A549 (cell line): ENCODE results near the gene SCAF8. TPM values are rescaled to one million over a fixed set of nuclear protein-coding genes. Genes with fewer than 3 reads are reported as not detected.

Source experiments
- ATAC-seq, 2 experiments: fragments of 200-7000 bp in 1 of 2; fragments of >200 bp in 1 of 2; cut with Nextera tagmentation in 1 of 2; cut with Tn5 transposase in 1 of 2; 3 replicates each; pipeline versions ENCODE4 v1.8.0 to v1.9.1; 2018 to 2020; ENCODE audit warnings: mild to moderate bottlenecking in 1 of 2, moderate library complexity in 1 of 2
- CTCF ChIA-PET: fragments of 300-600 bp; sonication (Branson Sonifier 250); formaldehyde crosslinking; extraction: SDS; loops from one replicate; lab custom pipeline; 2021; ENCODE audit warnings: antibody characterized with exemption, inconsistent platforms; lab: Yijun Ruan, JAX
- POLR2A ChIA-PET: fragments of 350-600 bp; formaldehyde crosslinking; extraction: SDS; loops from one replicate; lab custom pipeline; 2021; ENCODE audit warnings: antibody characterized with exemption, inconsistent platforms; lab: Yijun Ruan, JAX
- DNase-seq, 2 experiments: peaks; one replicate each; pipeline versions ENCODE4 v3.0.0 to v3.0.0-alpha.2; 2011 to 2016; ENCODE audit warnings: low read depth in 1 of 2, low spot score in 1 of 2
- FAIRE-seq: peaks from 2 replicates; lab custom pipeline; 2011; peaks lifted over from hg19 to GRCh38; lab: Jason Lieb, UNC
- H3K27ac ChIP-seq, 2 experiments: fragments of >200 bp; sonication (Bioruptor Twin); formaldehyde crosslinking; 3 replicates each; pipeline ENCODE4 v1.5.1; 2016 to 2017
- H3K4me1 ChIP-seq: fragments of >200 bp; sonication (Bioruptor Twin); formaldehyde crosslinking; 3 replicates; pipeline ENCODE4 v1.6.1; 2016
- H3K4me2 ChIP-seq: fragments of >200 bp; sonication (Bioruptor Twin); formaldehyde crosslinking; 3 replicates; pipeline ENCODE4 v1.6.1; 2016
- H3K4me3 ChIP-seq: fragments of >200 bp; sonication (Bioruptor Twin); formaldehyde crosslinking; 3 replicates; pipeline ENCODE4 v1.5.1; 2016
- H3K9me3 ChIP-seq: fragments of >200 bp; sonication (Bioruptor Twin); formaldehyde crosslinking; 3 replicates; pipeline ENCODE4 v1.6.1; 2016
- CEBPB ChIP-seq, 2 experiments: fragments of >200 bp in 1 of 2; sonication (Bioruptor Twin) in 1 of 2; formaldehyde crosslinking in 1 of 2; IDR thresholded peaks; 2 replicates each; pipeline ENCODE4 v1.6.1; 2012 to 2016
- CHD2 ChIP-seq: fragments of 150-350 bp; IDR thresholded peaks from 2 replicates; pipeline ENCODE4 v1.6.1; 2014; ENCODE audit warnings: low read length; ENCODE audit not compliant: partially characterized antibody
- CHD4 ChIP-seq: fragments of 200-600 bp; sonication (generic); IDR thresholded peaks from 2 replicates; pipeline ENCODE4 v1.6.1; 2016; ENCODE audit warnings: antibody characterized with exemption, mild to moderate bottlenecking, borderline replicate concordance
- EHF ChIP-seq: fragments of 250-450 bp; sonication (Bioruptor Pico); IDR thresholded peaks from 2 replicates; pipeline ENCODE4 v1.5.0; 2020; ENCODE audit warnings: mild to moderate bottlenecking
- EHMT2 ChIP-seq: fragments of 200-600 bp; sonication (generic); IDR thresholded peaks from 2 replicates; pipeline ENCODE4 v1.6.1; 2016; ENCODE audit warnings: antibody characterized with exemption, low read depth, mild to moderate bottlenecking, moderate library complexity
- ESRRA ChIP-seq: fragments of 150-350 bp; IDR thresholded peaks from 2 replicates; pipeline ENCODE4 v1.6.1; 2014; ENCODE audit warnings: mild to moderate bottlenecking, low read length, borderline replicate concordance
- FOSB ChIP-seq: fragments of 250-450 bp; sonication (Bioruptor Pico); IDR thresholded peaks from 2 replicates; pipeline ENCODE4 v1.5.0; 2020; ENCODE audit warnings: mild to moderate bottlenecking, moderate library complexity
- FOSL2 ChIP-seq, 2 experiments: fragments of 450-650 bp in 1 of 2; fragments of >200 bp in 1 of 2; sonication (Bioruptor Twin) in 1 of 2; formaldehyde crosslinking; IDR thresholded peaks; 2 replicates each; pipeline versions ENCODE4 v1.5.0 to v1.6.1; 2016 to 2020; ENCODE audit warnings: mild to moderate bottlenecking in 1 of 2, moderate library complexity in 1 of 2
- FOXS1 ChIP-seq: fragments of 250-450 bp; sonication (Bioruptor Pico); IDR thresholded peaks from 2 replicates; pipeline ENCODE4 v1.5.0; 2020; ENCODE audit warnings: mild to moderate bottlenecking, moderate library complexity
- HDAC2 ChIP-seq: fragments of 200-600 bp; sonication (generic); IDR thresholded peaks from 2 replicates; pipeline ENCODE4 v1.6.1; 2016
- HEYL ChIP-seq: fragments of 250-450 bp; sonication (Bioruptor Pico); IDR thresholded peaks from 2 replicates; pipeline ENCODE4 v1.8.0; 2021; ENCODE audit warnings: mild to moderate bottlenecking, moderate library complexity
- HOXB5 ChIP-seq: fragments of 250-450 bp; sonication (Bioruptor Pico); IDR thresholded peaks from 2 replicates; pipeline ENCODE4 v1.5.0; 2020; ENCODE audit warnings: mild to moderate bottlenecking, moderate library complexity
- MAFK ChIP-seq: fragments of 450-650 bp; IDR thresholded peaks from 2 replicates; pipeline ENCODE4 v1.6.1; 2014; ENCODE audit not compliant: partially characterized antibody
- NFE2L2 ChIP-seq: fragments of 150-350 bp; conservative IDR thresholded peaks from 2 replicates; pipeline ENCODE4 v1.6.1; 2014; ENCODE audit warnings: low read length
- NPAS2 ChIP-seq: fragments of 250-450 bp; sonication (Bioruptor Pico); IDR thresholded peaks from 2 replicates; pipeline ENCODE4 v1.8.0; 2022; ENCODE audit warnings: mild to moderate bottlenecking, moderate library complexity, borderline replicate concordance
- NR3C1 ChIP-seq: fragments of >200 bp; sonication (Bioruptor Twin); formaldehyde crosslinking; IDR thresholded peaks from 3 replicates; pipeline ENCODE4 v1.6.1; 2017
- PHF8 ChIP-seq: fragments of 200-600 bp; sonication (generic); IDR thresholded peaks from 2 replicates; pipeline ENCODE4 v1.6.1; 2016; ENCODE audit warnings: low read depth, mild to moderate bottlenecking, antibody characterized with exemption, moderate library complexity, borderline replicate concordance
- RARB ChIP-seq: fragments of 250-450 bp; sonication (Bioruptor Pico); IDR thresholded peaks from 2 replicates; pipeline ENCODE4 v1.8.0; 2021; ENCODE audit warnings: mild to moderate bottlenecking, moderate library complexity
- RCOR1 ChIP-seq: fragments of 150-350 bp; IDR thresholded peaks from 2 replicates; pipeline ENCODE4 v1.6.1; 2014; ENCODE audit warnings: antibody characterized with exemption, low read length, low read depth
- RNF2 ChIP-seq: fragments of 200-600 bp; sonication (generic); IDR thresholded peaks from 2 replicates; pipeline ENCODE4 v1.6.1; 2016; ENCODE audit warnings: low read depth, mild to moderate bottlenecking, antibody characterized with exemption, moderate library complexity, borderline replicate concordance
- ZC3H11A ChIP-seq: fragments of 450-650 bp; IDR thresholded peaks from 2 replicates; pipeline ENCODE4 v1.6.1; 2014; ENCODE audit warnings: antibody characterized with exemption, mild to moderate bottlenecking
- WGBS: methylation state at CpG from one replicate; pipeline ENCODE4 v1.1.6; 2017; ENCODE audit errors: missing lambda C conversion rate; 5-methylcytosine and 5-hydroxymethylcytosine counted together
- polyA plus RNA-seq, 4 experiments: library from polyadenylated mRNA; depleted of rRNA in 3 of 4; stranded (reverse); fragments of >200 nt; fragmentation: RNase III in 1 of 4; extraction: RNeasy Plus Mini Kit Qiagen cat#74134 plus additional on column Dnase treatment in 1 of 4; gene quantifications; 2 replicates in 3 of 4; 3 replicates in 1 of 4; pipeline ENCODE4 v1.2.3, GENCODE V29; 2011 to 2017
- TF ChIP-seq, protein P1 (sequence below): IDR thresholded peaks from 2 replicates; pipeline ENCODE4 v1.6.1; 2012
- TF ChIP-seq, protein P2 (sequence below): fragments of >200 bp; sonication (Bioruptor Twin); formaldehyde crosslinking; IDR thresholded peaks from 3 replicates; pipeline ENCODE4 v1.6.1; 2016
- TF ChIP-seq, protein P3 (sequence below): fragments of >200 bp; sonication (Bioruptor Twin); formaldehyde crosslinking; IDR thresholded peaks from 2 replicates; pipeline ENCODE4 v1.6.1; 2016
- TF ChIP-seq, protein P4 (sequence below): fragments of 250-450 bp; sonication (Bioruptor Pico); IDR thresholded peaks from 2 replicates; pipeline ENCODE4 v1.5.0; 2021; ENCODE audit warnings: mild to moderate bottlenecking, moderate library complexity, borderline replicate concordance

SCAF8 gene
- polyA plus RNA-seq, 2 of the 4 experiments (the other 2 are of a cell fraction): 13.4 to 27.3 TPM

DNA sequence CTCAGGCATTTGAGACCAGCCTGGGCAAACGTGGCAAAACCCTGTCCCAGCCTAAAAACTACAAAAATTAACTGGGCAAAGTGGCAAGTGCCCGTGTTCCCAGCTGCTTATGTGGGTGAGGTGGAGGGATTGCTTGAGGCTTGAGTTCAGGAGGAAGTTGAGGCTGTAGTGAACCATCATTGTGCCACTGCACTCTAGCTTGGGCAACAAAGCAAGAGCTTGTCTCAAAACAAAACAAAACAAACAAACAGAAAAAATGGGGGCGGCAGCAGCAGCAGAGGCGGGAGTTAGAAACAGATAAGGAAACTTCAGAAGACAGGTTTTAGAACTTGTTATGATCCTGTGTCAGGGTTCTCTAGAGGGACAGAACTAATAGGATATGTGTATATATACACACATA, 49.0 kb downstream of the SCAF8 start:
- CTCF ChIA-PET: interaction anchor here (1.4 kb wide), 1 partner anchor 106 kb away, joined by 3 read pairs; no protein-coding TSS in a partner anchor
- TF ChIP-seq EHF (no peak), FOSL2 (IDR thresholded peaks at IDR 0.05) (no peak), FOSL2 (CRISPR knock-in tag; IDR thresholded peaks at IDR 0.05) (no peak), NPAS2 (CRISPR knock-in tag) (no peak), RNF2 (no peak), ESRRA (no peak), CEBPB (IDR thresholded peaks at IDR 0.05) (no peak), FOXS1 (CRISPR knock-in tag) (no peak), NFE2L2 (no peak), FOSB (no peak), EHMT2 (no peak)
- TF ChIP-seq, protein P1, sequence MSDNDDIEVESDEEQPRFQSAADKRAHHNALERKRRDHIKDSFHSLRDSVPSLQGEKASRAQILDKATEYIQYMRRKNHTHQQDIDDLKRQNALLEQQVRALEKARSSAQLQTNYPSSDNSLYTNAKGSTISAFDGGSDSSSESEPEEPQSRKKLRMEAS: no peak
- TF ChIP-seq, protein P2, sequence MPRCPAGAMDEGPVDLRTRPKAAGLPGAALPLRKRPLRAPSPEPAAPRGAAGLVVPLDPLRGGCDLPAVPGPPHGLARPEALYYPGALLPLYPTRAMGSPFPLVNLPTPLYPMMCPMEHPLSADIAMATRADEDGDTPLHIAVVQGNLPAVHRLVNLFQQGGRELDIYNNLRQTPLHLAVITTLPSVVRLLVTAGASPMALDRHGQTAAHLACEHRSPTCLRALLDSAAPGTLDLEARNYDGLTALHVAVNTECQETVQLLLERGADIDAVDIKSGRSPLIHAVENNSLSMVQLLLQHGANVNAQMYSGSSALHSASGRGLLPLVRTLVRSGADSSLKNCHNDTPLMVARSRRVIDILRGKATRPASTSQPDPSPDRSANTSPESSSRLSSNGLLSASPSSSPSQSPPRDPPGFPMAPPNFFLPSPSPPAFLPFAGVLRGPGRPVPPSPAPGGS: no peak
- POLR2A ChIA-PET: no interaction called here
- WGBS: 86% methylated on average over 4 of the region's 4 CpGs
- Histone ChIP-seq H3K4me3 (no peak overlapping the region), H3K4me2 (no peak overlapping the region), H3K4me1 (no peaks in the 10 kb centered on the region), H3K27ac (no peak overlapping the region), H3K9me3 (no peaks in the 10 kb centered on the region)
- no peak for FAIRE-seq
- ATAC-seq: no peak
- DNase-seq: no peak

DNA sequence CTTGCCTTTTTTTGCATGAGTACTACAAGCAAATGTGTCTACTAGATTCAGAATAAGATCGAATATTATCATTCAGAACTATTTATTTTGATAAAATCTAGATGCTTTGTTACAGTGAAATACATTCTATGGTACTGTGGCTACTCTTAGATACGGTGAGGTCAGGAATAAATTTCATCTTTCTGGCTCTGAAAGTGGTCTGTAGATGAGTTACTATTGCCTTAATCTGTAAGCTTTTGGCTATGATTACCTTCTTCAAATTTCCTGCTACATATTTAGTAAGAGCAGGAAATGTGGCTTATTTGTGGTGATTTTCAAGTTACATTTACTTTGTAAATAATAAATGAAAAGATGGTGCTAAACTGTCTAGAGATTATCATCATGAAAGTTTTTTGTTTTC, 50.0 kb downstream of the SCAF8 start:
- no peak for TF ChIP-seq NPAS2 (CRISPR knock-in tag)
- TF ChIP-seq NR3C1: no peak
- no peak for TF ChIP-seq EHMT2
- no peak for TF ChIP-seq PHF8
- TF ChIP-seq EHF: no peak
- no peak for TF ChIP-seq RCOR1
- no peak for TF ChIP-seq RNF2
- TF ChIP-seq ESRRA: no peak
- no peak for TF ChIP-seq MAFK
- no peak for TF ChIP-seq CHD2
- TF ChIP-seq, protein P3, sequence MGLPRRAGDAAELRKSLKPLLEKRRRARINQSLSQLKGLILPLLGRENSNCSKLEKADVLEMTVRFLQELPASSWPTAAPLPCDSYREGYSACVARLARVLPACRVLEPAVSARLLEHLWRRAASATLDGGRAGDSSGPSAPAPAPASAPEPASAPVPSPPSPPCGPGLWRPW: no peak
- TF ChIP-seq HOXB5: no peak
- no peak for TF ChIP-seq CHD4
- TF ChIP-seq ZC3H11A: no peak
- TF ChIP-seq RARB (CRISPR knock-in tag): no peak
- TF ChIP-seq HDAC2: no peak
- TF ChIP-seq, protein P4, sequence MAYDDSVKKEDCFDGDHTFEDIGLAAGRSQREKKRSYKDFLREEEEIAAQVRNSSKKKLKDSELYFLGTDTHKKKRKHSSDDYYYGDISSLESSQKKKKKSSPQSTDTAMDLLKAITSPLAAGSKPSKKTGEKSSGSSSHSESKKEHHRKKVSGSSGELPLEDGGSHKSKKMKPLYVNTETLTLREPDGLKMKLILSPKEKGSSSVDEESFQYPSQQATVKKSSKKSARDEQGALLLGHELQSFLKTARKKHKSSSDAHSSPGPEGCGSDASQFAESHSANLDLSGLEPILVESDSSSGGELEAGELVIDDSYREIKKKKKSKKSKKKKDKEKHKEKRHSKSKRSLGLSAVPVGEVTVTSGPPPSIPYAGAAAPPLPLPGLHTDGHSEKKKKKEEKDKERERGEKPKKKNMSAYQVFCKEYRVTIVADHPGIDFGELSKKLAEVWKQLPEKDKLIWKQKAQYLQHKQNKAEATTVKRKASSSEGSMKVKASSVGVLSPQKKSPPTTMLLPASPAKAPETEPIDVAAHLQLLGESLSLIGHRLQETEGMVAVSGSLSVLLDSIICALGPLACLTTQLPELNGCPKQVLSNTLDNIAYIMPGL (CRISPR knock-in tag): no peak
- no peak for TF ChIP-seq HEYL
- TF ChIP-seq, all 56 proteins: peak for 0
- CTCF ChIA-PET: interaction anchor here (1.4 kb wide), 1 partner anchor 107 kb away, joined by 3 read pairs; no protein-coding TSS in a partner anchor
- 92% methylated on average over 2 of the region's 2 CpGs for WGBS

More for the DNA sequence above, 50.0 kb downstream of the SCAF8 start:
- Histone ChIP-seq H3K27ac (no peak overlapping the region), H3K4me3 (no peak overlapping the region), H3K4me1 (peaks cover 1% of the 10 kb centered on the region; the same call in 1 of the 3 replicates), H3K9me3 (no peaks in the 10 kb centered on the region), H3K4me2 (no peak overlapping the region)
- POLR2A ChIA-PET: no interaction called here
- no peak for ATAC-seq
- DNase-seq: no peak
- FAIRE-seq: no peak
